ENCODE measurements around the gene EXT2. TPM values are rescaled to one million over a fixed set of nuclear protein-coding genes. Genes with fewer than 3 reads are reported as not detected.

Gene EXT2
- total RNA-seq, 1 experiment from 2014 or later, result 39.1 TPM

DNA sequence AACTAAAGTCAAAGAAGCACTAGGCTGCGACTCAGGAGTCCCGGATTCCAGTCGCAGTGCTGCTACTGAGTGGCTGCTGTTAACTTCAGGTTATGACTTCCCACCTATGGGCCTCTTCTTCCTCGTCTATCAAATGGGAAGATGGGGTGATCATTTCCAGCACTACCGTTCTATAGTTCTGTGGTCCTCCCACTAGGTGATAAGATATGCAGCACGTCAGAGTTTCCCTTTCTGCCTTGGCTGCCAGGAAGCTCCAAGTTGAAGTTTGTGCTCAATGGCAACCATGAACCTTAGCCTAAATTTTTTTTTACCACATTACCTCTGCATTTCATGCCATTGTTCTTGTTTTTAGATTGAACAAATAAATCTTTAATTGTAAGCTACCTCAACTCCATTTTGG, 175.8 kb downstream of the EXT2 start:
- POLR2A ChIA-PET, result no interaction called here

DNA sequence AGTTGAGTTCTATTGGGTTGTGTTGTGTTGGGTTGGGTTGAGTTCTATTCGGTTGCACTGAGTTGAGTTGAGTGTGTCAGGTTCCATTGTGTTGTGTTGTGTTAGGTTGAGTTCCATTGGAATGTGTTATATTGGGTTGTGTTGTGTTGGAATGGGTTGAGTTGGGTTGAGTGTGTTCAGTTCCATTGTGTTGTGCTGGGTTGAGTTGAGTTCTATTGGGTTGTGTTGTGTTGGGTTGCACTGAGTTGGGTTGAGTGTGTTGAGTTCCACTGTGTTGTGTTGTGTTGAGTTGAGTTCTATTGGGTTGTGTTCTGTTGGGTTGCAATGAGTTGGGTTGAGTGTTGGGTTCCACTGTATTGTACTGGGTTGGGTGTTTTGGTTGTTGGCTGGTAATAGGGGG, 178.9 kb downstream of the EXT2 start:
- Mint-ChIP-seq H3K27ac (no peak overlapping the region), H3K27me3 (ENCODE audit: low read depth) (no peaks in the 10 kb centered on the region), H3K9me3 (0 out of 2 replicates have a peak, but pooled peaks cover 3% of the 10 kb centered on the region), H3K4me1 (no peaks in the 10 kb centered on the region), H3K36me3 (no peaks in the 10 kb centered on the region), H3K4me3 (no peak overlapping the region)
- no peak for ATAC-seq
- CTCF ChIA-PET, result no interaction called here
- TF ChIP-seq, protein P1, sequence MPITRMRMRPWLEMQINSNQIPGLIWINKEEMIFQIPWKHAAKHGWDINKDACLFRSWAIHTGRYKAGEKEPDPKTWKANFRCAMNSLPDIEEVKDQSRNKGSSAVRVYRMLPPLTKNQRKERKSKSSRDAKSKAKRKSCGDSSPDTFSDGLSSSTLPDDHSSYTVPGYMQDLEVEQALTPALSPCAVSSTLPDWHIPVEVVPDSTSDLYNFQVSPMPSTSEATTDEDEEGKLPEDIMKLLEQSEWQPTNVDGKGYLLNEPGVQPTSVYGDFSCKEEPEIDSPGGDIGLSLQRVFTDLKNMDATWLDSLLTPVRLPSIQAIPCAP (CRISPR knock-in tag; IDR thresholded peaks at IDR 0.05), result no peak
- TF ChIP-seq TEAD4 (CRISPR knock-in tag; IDR thresholded peaks at IDR 0.05), result no peak
- TF ChIP-seq, protein P2, sequence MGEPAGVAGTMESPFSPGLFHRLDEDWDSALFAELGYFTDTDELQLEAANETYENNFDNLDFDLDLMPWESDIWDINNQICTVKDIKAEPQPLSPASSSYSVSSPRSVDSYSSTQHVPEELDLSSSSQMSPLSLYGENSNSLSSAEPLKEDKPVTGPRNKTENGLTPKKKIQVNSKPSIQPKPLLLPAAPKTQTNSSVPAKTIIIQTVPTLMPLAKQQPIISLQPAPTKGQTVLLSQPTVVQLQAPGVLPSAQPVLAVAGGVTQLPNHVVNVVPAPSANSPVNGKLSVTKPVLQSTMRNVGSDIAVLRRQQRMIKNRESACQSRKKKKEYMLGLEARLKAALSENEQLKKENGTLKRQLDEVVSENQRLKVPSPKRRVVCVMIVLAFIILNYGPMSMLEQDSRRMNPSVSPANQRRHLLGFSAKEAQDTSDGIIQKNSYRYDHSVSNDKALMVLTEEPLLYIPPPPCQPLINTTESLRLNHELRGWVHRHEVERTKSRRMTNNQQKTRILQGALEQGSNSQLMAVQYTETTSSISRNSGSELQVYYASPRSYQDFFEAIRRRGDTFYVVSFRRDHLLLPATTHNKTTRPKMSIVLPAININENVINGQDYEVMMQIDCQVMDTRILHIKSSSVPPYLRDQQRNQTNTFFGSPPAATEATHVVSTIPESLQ (CRISPR knock-in tag; IDR thresholded peaks at IDR 0.05), result no peak
- no peak for DNase-seq (ENCODE audit: low spot score)
- POLR2A ChIA-PET, result no interaction called here

More for the DNA sequence above, 175.8 kb downstream of the EXT2 start:
- CTCF ChIA-PET, result no interaction called here
- H3K36me3 Mint-ChIP-seq, result no peaks in the 10 kb centered on the region
- H3K4me3 Mint-ChIP-seq, result no peak overlapping the region
- no peak for ATAC-seq
- no peak for DNase-seq (ENCODE audit: low spot score)
- H3K27me3 Mint-ChIP-seq (ENCODE audit: low read depth), result no peaks in the 10 kb centered on the region
- no peaks in the 10 kb centered on the region for H3K4me1 Mint-ChIP-seq
- H3K9me3 Mint-ChIP-seq, result 0 out of 2 replicates have a peak, but pooled peaks cover 3% of the 10 kb centered on the region
- H3K27ac Mint-ChIP-seq, result no peak overlapping the region
- no peak for TF ChIP-seq ZNF219 (CRISPR knock-in tag; IDR thresholded peaks at IDR 0.05; ENCODE audit: borderline replicate concordance)
- TF ChIP-seq, protein P3, sequence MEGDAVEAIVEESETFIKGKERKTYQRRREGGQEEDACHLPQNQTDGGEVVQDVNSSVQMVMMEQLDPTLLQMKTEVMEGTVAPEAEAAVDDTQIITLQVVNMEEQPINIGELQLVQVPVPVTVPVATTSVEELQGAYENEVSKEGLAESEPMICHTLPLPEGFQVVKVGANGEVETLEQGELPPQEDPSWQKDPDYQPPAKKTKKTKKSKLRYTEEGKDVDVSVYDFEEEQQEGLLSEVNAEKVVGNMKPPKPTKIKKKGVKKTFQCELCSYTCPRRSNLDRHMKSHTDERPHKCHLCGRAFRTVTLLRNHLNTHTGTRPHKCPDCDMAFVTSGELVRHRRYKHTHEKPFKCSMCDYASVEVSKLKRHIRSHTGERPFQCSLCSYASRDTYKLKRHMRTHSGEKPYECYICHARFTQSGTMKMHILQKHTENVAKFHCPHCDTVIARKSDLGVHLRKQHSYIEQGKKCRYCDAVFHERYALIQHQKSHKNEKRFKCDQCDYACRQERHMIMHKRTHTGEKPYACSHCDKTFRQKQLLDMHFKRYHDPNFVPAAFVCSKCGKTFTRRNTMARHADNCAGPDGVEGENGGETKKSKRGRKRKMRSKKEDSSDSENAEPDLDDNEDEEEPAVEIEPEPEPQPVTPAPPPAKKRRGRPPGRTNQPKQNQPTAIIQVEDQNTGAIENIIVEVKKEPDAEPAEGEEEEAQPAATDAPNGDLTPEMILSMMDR (IDR thresholded peaks at IDR 0.05), result no peak

DNA sequence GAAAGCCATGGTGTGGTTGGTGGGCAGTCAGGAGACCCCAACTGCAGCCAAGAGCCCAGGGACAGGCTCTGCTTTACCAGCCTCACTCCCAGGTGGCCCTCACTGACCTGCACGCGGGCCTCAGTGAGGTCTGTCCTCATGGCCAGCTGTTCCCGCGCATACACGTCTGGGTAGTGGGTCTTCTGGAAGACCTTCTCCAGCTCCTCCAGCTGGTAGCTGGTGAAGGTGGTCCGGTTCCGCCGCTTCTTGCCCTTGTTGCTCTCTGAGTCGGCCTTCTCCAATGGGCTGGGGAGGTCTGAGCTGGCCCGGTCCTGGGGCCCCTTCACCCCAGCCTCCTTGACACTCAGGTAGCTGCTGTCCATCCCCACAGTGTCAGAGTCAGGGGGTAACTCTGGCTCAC, 179.8 kb downstream of the EXT2 start:
- no peaks in the 10 kb centered on the region for H3K4me1 Mint-ChIP-seq
- no peaks in the 10 kb centered on the region for H3K36me3 Mint-ChIP-seq
- no peaks in the 10 kb centered on the region for H3K27me3 Mint-ChIP-seq (ENCODE audit: low read depth)
- DNase-seq (ENCODE audit: low spot score), result no peak
- 0 out of 2 replicates have a peak, but pooled peaks cover 3% of the 10 kb centered on the region for H3K9me3 Mint-ChIP-seq
- POLR2A ChIA-PET, result no interaction called here
- TF ChIP-seq, protein P4, sequence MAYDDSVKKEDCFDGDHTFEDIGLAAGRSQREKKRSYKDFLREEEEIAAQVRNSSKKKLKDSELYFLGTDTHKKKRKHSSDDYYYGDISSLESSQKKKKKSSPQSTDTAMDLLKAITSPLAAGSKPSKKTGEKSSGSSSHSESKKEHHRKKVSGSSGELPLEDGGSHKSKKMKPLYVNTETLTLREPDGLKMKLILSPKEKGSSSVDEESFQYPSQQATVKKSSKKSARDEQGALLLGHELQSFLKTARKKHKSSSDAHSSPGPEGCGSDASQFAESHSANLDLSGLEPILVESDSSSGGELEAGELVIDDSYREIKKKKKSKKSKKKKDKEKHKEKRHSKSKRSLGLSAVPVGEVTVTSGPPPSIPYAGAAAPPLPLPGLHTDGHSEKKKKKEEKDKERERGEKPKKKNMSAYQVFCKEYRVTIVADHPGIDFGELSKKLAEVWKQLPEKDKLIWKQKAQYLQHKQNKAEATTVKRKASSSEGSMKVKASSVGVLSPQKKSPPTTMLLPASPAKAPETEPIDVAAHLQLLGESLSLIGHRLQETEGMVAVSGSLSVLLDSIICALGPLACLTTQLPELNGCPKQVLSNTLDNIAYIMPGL (CRISPR knock-in tag; IDR thresholded peaks at IDR 0.05), result no peak
- TF ChIP-seq, protein P5, sequence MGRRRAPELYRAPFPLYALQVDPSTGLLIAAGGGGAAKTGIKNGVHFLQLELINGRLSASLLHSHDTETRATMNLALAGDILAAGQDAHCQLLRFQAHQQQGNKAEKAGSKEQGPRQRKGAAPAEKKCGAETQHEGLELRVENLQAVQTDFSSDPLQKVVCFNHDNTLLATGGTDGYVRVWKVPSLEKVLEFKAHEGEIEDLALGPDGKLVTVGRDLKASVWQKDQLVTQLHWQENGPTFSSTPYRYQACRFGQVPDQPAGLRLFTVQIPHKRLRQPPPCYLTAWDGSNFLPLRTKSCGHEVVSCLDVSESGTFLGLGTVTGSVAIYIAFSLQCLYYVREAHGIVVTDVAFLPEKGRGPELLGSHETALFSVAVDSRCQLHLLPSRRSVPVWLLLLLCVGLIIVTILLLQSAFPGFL (CRISPR knock-in tag; IDR thresholded peaks at IDR 0.05; ENCODE audit: borderline replicate concordance), result no peak
- TF ChIP-seq, protein P6, sequence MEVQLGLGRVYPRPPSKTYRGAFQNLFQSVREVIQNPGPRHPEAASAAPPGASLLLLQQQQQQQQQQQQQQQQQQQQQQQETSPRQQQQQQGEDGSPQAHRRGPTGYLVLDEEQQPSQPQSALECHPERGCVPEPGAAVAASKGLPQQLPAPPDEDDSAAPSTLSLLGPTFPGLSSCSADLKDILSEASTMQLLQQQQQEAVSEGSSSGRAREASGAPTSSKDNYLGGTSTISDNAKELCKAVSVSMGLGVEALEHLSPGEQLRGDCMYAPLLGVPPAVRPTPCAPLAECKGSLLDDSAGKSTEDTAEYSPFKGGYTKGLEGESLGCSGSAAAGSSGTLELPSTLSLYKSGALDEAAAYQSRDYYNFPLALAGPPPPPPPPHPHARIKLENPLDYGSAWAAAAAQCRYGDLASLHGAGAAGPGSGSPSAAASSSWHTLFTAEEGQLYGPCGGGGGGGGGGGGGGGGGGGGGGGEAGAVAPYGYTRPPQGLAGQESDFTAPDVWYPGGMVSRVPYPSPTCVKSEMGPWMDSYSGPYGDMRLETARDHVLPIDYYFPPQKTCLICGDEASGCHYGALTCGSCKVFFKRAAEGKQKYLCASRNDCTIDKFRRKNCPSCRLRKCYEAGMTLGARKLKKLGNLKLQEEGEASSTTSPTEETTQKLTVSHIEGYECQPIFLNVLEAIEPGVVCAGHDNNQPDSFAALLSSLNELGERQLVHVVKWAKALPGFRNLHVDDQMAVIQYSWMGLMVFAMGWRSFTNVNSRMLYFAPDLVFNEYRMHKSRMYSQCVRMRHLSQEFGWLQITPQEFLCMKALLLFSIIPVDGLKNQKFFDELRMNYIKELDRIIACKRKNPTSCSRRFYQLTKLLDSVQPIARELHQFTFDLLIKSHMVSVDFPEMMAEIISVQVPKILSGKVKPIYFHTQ (CRISPR knock-in tag; IDR thresholded peaks at IDR 0.05), result no peak
- TF ChIP-seq, protein P7, sequence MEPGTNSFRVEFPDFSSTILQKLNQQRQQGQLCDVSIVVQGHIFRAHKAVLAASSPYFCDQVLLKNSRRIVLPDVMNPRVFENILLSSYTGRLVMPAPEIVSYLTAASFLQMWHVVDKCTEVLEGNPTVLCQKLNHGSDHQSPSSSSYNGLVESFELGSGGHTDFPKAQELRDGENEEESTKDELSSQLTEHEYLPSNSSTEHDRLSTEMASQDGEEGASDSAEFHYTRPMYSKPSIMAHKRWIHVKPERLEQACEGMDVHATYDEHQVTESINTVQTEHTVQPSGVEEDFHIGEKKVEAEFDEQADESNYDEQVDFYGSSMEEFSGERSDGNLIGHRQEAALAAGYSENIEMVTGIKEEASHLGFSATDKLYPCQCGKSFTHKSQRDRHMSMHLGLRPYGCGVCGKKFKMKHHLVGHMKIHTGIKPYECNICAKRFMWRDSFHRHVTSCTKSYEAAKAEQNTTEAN (CRISPR knock-in tag; IDR thresholded peaks at IDR 0.05), result no peak
- TF ChIP-seq, protein P8, sequence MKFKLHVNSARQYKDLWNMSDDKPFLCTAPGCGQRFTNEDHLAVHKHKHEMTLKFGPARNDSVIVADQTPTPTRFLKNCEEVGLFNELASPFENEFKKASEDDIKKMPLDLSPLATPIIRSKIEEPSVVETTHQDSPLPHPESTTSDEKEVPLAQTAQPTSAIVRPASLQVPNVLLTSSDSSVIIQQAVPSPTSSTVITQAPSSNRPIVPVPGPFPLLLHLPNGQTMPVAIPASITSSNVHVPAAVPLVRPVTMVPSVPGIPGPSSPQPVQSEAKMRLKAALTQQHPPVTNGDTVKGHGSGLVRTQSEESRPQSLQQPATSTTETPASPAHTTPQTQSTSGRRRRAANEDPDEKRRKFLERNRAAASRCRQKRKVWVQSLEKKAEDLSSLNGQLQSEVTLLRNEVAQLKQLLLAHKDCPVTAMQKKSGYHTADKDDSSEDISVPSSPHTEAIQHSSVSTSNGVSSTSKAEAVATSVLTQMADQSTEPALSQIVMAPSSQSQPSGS (CRISPR knock-in tag; IDR thresholded peaks at IDR 0.05; ENCODE audit: borderline replicate concordance, low read depth), result no peak
- CTCF ChIA-PET, result no interaction called here
- no peak for ATAC-seq
- no peak overlapping the region for H3K27ac Mint-ChIP-seq
- H3K4me3 Mint-ChIP-seq, result no peak overlapping the region

Data from WTC11 (cell line).